DOHH2 (cell line): ENCODE data around the gene VARS2.

Experiments
- H3F3A ChIP-seq: fragments of 200-600 bp; sonication (generic), shearing (Covaris generic); 2 replicates; pipeline ENCODE4 v1.6.0; 2016; ENCODE audit warnings: antibody characterized with exemption, mild to moderate bottlenecking; ENCODE audit not compliant: control insufficient read depth, insufficient read depth
- H3K27ac ChIP-seq: fragments of 200-600 bp; sonication (generic); 2 replicates; pipeline ENCODE4 v1.5.1; 2014; ENCODE audit warnings: low read depth, mild to moderate bottlenecking, low read length, moderate library complexity
- H3K27me3 ChIP-seq: fragments of 200-600 bp; sonication (generic); 2 replicates; pipeline ENCODE4 v1.6.1; 2014; ENCODE audit warnings: mild to moderate bottlenecking, low read length, mixed read lengths; ENCODE audit not compliant: control insufficient read depth
- H3K36me3 ChIP-seq: fragments of 200-600 bp; sonication (generic); 2 replicates; pipeline ENCODE4 v1.6.1; 2014; ENCODE audit warnings: mild to moderate bottlenecking, low read length, moderate library complexity, mixed read lengths; ENCODE audit not compliant: control insufficient read depth
- H3K4me1 ChIP-seq: fragments of 200-600 bp; sonication (generic); 2 replicates; pipeline ENCODE4 v1.6.1; 2014; ENCODE audit warnings: mild to moderate bottlenecking, low read length, mixed read lengths; ENCODE audit not compliant: control insufficient read depth
- H3K4me2 ChIP-seq: fragments of 200-600 bp; sonication (generic); 2 replicates; pipeline ENCODE4 v1.6.0; 2014; ENCODE audit warnings: mild to moderate bottlenecking, low read length, moderate library complexity
- H3K4me3 ChIP-seq: fragments of 200-600 bp; sonication (generic); 2 replicates; pipeline ENCODE4 v1.5.1; 2014; ENCODE audit warnings: mild to moderate bottlenecking, low read length, mixed read lengths
- H3K79me2 ChIP-seq: fragments of 200-600 bp; sonication (generic); 2 replicates; pipeline ENCODE4 v1.6.1; 2014; ENCODE audit warnings: mild to moderate bottlenecking, low read length, mixed read lengths; ENCODE audit not compliant: control insufficient read depth
- H3K9me2 ChIP-seq: fragments of 200-600 bp; sonication (generic); replicated peaks from 2 replicates; pipeline ENCODE4 v1.6.1; 2014; ENCODE audit warnings: mild to moderate bottlenecking, low read length, mixed read lengths; ENCODE audit not compliant: control insufficient read depth
- H3K9me3 ChIP-seq: fragments of 200-600 bp; sonication (generic); 2 replicates; pipeline ENCODE4 v1.6.1; 2014; ENCODE audit warnings: antibody characterized with exemption, low read length, mixed read lengths; ENCODE audit not compliant: control insufficient read depth, insufficient read depth
- H4K20me1 ChIP-seq: fragments of 200-600 bp; sonication (generic); 2 replicates; pipeline ENCODE4 v1.6.0; 2014; ENCODE audit warnings: low read depth, mild to moderate bottlenecking, antibody characterized with exemption, low read length, moderate library complexity; ENCODE audit not compliant: control insufficient read depth, insufficient read depth
- CTCF ChIP-seq: fragments of 200-600 bp; sonication (generic); IDR thresholded peaks from one replicate; pipeline ENCODE4 v1.5.1; 2014; ENCODE audit warnings: antibody characterized with exemption, mild to moderate bottlenecking, low read depth, low read length; ENCODE audit not compliant: poor library complexity, severe bottlenecking
- EZH2phosphoT487 ChIP-seq: fragments of 200-600 bp; sonication (generic); IDR thresholded peaks from 2 replicates; pipeline ENCODE4 v1.6.1; 2017; ENCODE audit warnings: borderline replicate concordance, mild to moderate bottlenecking, antibody characterized with exemption, low read length, moderate library complexity, mixed read lengths

The VARS2 gene

GRCh38 chr6:30882759-30883684 is 31.0 kb upstream of the VARS2 start:
- Histone ChIP-seq H3K27me3 (no peaks in the 10 kb centered on the region), H3K4me2 (peak overlapping the region; percentile 98), H3K36me3 (no peaks in the 10 kb centered on the region), H3K79me2 (peaks cover 21% of the 10 kb centered on the region), H3K9me2 (no peaks in the 10 kb centered on the region), H3K27ac (peak overlapping the region; percentile 97), H3K9me3 (no peaks in the 10 kb centered on the region), H4K20me1 (peaks cover 4% of the 10 kb centered on the region; the same call in 1 of the 2 replicates), H3K4me1 (peaks cover 63% of the 10 kb centered on the region), H3F3A (peaks cover 15% of the 10 kb centered on the region), H3K4me3 (peak overlapping the region; percentile 78)
- TF ChIP-seq CTCF: no peak
- TF ChIP-seq EZH2phosphoT487: no peak

- Histone ChIP-seq H3K36me3 (no peaks in the 10 kb centered on the region), H3K4me2 (peak within 1 kb of the TSS; percentile 98), H3K9me2 (no peaks in the 10 kb centered on the region), H3K4me1 (peaks cover 63% of the 10 kb centered on the region), H4K20me1 (peaks cover 4% of the 10 kb centered on the region; the same call in 1 of the 2 replicates), H3K9me3 (no peaks in the 10 kb centered on the region), H3K4me3 (peak within 1 kb of the TSS; percentile 78), H3K27me3 (no peaks in the 10 kb centered on the region), H3K79me2 (peaks cover 21% of the 10 kb centered on the region), H3K27ac (peak within 1 kb of the TSS; percentile 97), H3F3A (peaks cover 15% of the 10 kb centered on the region)
- TF ChIP-seq CTCF (no peak), EZH2phosphoT487 (no peak)
Observed at GRCh38 chr6:30883685-30884520, 30.1 kb upstream of the VARS2 start, which contains the start of gene DDR1. Gene DDR1, plus strand, starts transcription at chr6:30884519. Its CDS starts 4,211 bp downstream, at chr6:30888730.

GRCh38 chr6:30884521-30885480 is 29.2 kb upstream of the VARS2 start:
- Histone ChIP-seq H3K4me2 (peak overlapping the region; percentile 98), H3K4me1 (peaks cover 59% of the 10 kb centered on the region), H3F3A (peaks cover 15% of the 10 kb centered on the region), H3K9me2 (no peaks in the 10 kb centered on the region), H3K36me3 (no peaks in the 10 kb centered on the region; the same call in 1 of the 2 replicates), H3K9me3 (no peaks in the 10 kb centered on the region), H3K27ac (peak overlapping the region; percentile 97), H3K79me2 (peaks cover 21% of the 10 kb centered on the region), H4K20me1 (peaks cover 4% of the 10 kb centered on the region; the same call in 1 of the 2 replicates), H3K4me3 (peak overlapping the region; percentile 78), H3K27me3 (no peaks in the 10 kb centered on the region)
- TF ChIP-seq CTCF (peak; percentile 12), EZH2phosphoT487 (no peak)
